ENCODE results near the gene PHKA1. TPM values are rescaled to one million over a fixed set of nuclear protein-coding genes. Genes with fewer than 3 reads are reported as not detected.

The PHKA1 gene
- polyA plus RNA-seq, 1 donor from 2014 or later, result 2.7 TPM

DNA sequence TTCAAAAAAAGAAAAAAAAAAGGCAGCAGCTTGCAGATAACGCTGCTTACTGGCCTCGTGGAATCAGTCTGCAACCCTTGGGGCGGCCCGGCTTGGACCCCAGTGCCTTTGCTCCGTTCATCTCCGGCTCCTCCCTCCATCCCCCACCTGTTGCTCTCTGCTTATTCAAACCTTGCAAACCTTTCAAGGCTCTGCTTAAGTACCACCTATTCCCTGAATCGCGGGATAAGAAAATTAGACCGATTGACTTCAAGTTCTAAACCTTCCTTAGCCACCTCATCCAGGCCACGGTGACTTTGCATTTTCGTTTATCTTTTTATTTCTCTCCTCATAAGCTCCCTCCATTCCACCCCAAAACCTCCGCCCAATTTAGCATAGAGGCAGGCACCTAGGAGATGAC lies 1.4 kb upstream of the PHKA1 start:
- Histone ChIP-seq H3K9me2 (ENCODE audit: insufficient read depth, low read length) (no peaks in the 10 kb centered on the region), H3K27me3 (ENCODE audit: insufficient read depth, low read depth, low read length) (no peaks in the 10 kb centered on the region), H3K4me2 (ENCODE audit: low read length) (no peak overlapping the region), H3K27ac (ENCODE audit: low read length) (no peak overlapping the region), H3F3A (ENCODE audit: insufficient read depth, low read length, poor library complexity, severe bottlenecking) (no peaks in the 10 kb centered on the region), H3K4me3 (ENCODE audit: low read length) (no peak overlapping the region), H3K9ac (ENCODE audit: low read length) (no peak overlapping the region), H4K20me1 (ENCODE audit: insufficient read depth) (no peaks in the 10 kb centered on the region), H3K36me3 (ENCODE audit: insufficient read depth, low read length) (no peaks in the 10 kb centered on the region), H3K9me3 (ENCODE audit: low read length) (no peaks in the 10 kb centered on the region), H2AFZ (ENCODE audit: low read depth, low read length) (no peak overlapping the region), H3K79me2 (replicated peaks; ENCODE audit: insufficient read depth, low read length) (no peaks in the 10 kb centered on the region)
- TF ChIP-seq POLR2AphosphoS5 (IDR thresholded peaks at IDR 0.05), result no peak
- TF ChIP-seq TAF1 (IDR thresholded peaks at IDR 0.05; ENCODE audit: low read depth), result no peak
- no peak for TF ChIP-seq EZH2 (IDR thresholded peaks at IDR 0.05; ENCODE audit: borderline replicate concordance, insufficient read depth, low read length, poor library complexity, severe bottlenecking)
- no peak for TF ChIP-seq SMC3 (conservative IDR thresholded peaks at IDR 0.05; ENCODE audit: poor library complexity)

DNA sequence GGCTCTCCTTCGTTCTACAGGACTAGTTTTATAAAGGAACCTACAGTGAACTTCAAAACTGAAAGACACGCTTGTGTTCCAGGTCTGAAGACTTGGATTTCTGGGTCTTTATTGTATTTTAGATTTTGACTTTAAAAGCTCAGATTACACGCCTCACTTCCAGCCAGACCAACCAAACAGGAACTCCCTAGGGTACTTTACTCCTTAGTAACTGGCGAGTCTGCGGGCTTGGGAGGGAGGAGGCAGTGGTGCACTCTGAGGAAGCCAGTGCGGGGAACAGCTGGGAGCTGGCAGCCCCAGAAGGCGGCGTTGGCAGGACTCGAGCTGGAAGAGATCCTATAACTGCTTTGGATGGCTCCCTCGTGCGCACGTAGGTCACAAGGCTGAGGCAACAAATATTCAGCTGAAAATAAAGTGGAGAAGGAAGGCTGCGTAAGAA lies 391 bp upstream of the PHKA1 start:
- Histone ChIP-seq H3K4me2 (ENCODE audit: low read length) (peak overlapping the region; percentile 14), H3K27me3 (ENCODE audit: insufficient read depth, low read depth, low read length) (no peaks in the 10 kb centered on the region), H3K79me2 (replicated peaks; ENCODE audit: insufficient read depth, low read length) (no peaks in the 10 kb centered on the region), H3K36me3 (ENCODE audit: insufficient read depth, low read length) (no peaks in the 10 kb centered on the region), H3K27ac (ENCODE audit: low read length) (no peak overlapping the region), H3K9me3 (ENCODE audit: low read length) (no peaks in the 10 kb centered on the region), H3K9ac (ENCODE audit: low read length) (no peak overlapping the region), H3K4me3 (ENCODE audit: low read length) (peak overlapping the region; percentile 64), H2AFZ (ENCODE audit: low read depth, low read length) (peak overlapping the region; percentile 40), H3K9me2 (ENCODE audit: insufficient read depth, low read length) (no peaks in the 10 kb centered on the region), H3F3A (ENCODE audit: insufficient read depth, low read length, poor library complexity, severe bottlenecking) (no peaks in the 10 kb centered on the region), H4K20me1 (ENCODE audit: insufficient read depth) (no peaks in the 10 kb centered on the region)
- TF ChIP-seq, protein P1, sequence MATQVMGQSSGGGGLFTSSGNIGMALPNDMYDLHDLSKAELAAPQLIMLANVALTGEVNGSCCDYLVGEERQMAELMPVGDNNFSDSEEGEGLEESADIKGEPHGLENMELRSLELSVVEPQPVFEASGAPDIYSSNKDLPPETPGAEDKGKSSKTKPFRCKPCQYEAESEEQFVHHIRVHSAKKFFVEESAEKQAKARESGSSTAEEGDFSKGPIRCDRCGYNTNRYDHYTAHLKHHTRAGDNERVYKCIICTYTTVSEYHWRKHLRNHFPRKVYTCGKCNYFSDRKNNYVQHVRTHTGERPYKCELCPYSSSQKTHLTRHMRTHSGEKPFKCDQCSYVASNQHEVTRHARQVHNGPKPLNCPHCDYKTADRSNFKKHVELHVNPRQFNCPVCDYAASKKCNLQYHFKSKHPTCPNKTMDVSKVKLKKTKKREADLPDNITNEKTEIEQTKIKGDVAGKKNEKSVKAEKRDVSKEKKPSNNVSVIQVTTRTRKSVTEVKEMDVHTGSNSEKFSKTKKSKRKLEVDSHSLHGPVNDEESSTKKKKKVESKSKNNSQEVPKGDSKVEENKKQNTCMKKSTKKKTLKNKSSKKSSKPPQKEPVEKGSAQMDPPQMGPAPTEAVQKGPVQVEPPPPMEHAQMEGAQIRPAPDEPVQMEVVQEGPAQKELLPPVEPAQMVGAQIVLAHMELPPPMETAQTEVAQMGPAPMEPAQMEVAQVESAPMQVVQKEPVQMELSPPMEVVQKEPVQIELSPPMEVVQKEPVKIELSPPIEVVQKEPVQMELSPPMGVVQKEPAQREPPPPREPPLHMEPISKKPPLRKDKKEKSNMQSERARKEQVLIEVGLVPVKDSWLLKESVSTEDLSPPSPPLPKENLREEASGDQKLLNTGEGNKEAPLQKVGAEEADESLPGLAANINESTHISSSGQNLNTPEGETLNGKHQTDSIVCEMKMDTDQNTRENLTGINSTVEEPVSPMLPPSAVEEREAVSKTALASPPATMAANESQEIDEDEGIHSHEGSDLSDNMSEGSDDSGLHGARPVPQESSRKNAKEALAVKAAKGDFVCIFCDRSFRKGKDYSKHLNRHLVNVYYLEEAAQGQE (IDR thresholded peaks at IDR 0.05; ENCODE audit: borderline replicate concordance), result no peak
- TF ChIP-seq TAF1 (IDR thresholded peaks at IDR 0.05; ENCODE audit: low read depth) (no peak), SMC3 (conservative IDR thresholded peaks at IDR 0.05; ENCODE audit: poor library complexity) (no peak), RAD21 (conservative IDR thresholded peaks at IDR 0.05) (no peak), MXI1 (conservative IDR thresholded peaks at IDR 0.05; ENCODE audit: poor library complexity, severe bottlenecking) (no peak), EP300 (conservative IDR thresholded peaks at IDR 0.05; ENCODE audit: poor library complexity, severe bottlenecking) (no peak), POLR2AphosphoS5 (IDR thresholded peaks at IDR 0.05) (no peak), EZH2 (IDR thresholded peaks at IDR 0.05; ENCODE audit: borderline replicate concordance, insufficient read depth, low read length, poor library complexity, severe bottlenecking) (no peak)
- TF ChIP-seq, protein P2, sequence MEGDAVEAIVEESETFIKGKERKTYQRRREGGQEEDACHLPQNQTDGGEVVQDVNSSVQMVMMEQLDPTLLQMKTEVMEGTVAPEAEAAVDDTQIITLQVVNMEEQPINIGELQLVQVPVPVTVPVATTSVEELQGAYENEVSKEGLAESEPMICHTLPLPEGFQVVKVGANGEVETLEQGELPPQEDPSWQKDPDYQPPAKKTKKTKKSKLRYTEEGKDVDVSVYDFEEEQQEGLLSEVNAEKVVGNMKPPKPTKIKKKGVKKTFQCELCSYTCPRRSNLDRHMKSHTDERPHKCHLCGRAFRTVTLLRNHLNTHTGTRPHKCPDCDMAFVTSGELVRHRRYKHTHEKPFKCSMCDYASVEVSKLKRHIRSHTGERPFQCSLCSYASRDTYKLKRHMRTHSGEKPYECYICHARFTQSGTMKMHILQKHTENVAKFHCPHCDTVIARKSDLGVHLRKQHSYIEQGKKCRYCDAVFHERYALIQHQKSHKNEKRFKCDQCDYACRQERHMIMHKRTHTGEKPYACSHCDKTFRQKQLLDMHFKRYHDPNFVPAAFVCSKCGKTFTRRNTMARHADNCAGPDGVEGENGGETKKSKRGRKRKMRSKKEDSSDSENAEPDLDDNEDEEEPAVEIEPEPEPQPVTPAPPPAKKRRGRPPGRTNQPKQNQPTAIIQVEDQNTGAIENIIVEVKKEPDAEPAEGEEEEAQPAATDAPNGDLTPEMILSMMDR (IDR thresholded peaks at IDR 0.05; ENCODE audit: poor library complexity, severe bottlenecking), result no peak
